ENCODE measurements around the gene FMNL2.

The FMNL2 gene

GRCh38 chr2:152336119-152336853 is 1.3 kb downstream of the FMNL2 start:
- no peak overlapping the region for H3K4me3 ChIP-seq (ENCODE audit: low read depth in 1 of 2, low read length in 2 of 2)
- H3K27ac ChIP-seq (ENCODE audit: low read length) = no peak overlapping the region
- no peaks in the 10 kb centered on the region for H4K20me1 ChIP-seq (ENCODE audit: insufficient read depth, low read length)
- H3K27me3 ChIP-seq (ENCODE audit: insufficient read depth, low read length, poor library complexity) = no peaks in the 10 kb centered on the region
- no peak for TF ChIP-seq CTCF (IDR thresholded peaks at IDR 0.05; ENCODE audit: borderline replicate concordance, extremely low read depth, low read length, poor library complexity, severe bottlenecking)
- no peak for TF ChIP-seq EZH2 (IDR thresholded peaks at IDR 0.05; ENCODE audit: borderline replicate concordance, low read depth, low read length, severe bottlenecking)
- H3K4me2 ChIP-seq (ENCODE audit: insufficient read depth, low read length) = no peak overlapping the region
- no peaks in the 10 kb centered on the region for H3K4me1 ChIP-seq (ENCODE audit: insufficient read depth, low read length)
- H3K9me3 ChIP-seq (ENCODE audit: insufficient read depth, low read length, severe bottlenecking) = no peaks in the 10 kb centered on the region
- H3K36me3 ChIP-seq (ENCODE audit: insufficient read depth, low read length) = no peaks in the 10 kb centered on the region
- H2AFZ ChIP-seq (ENCODE audit: low read depth, low read length) = no peak overlapping the region
- DNase-seq = no peak
- no peak for ATAC-seq (ENCODE audit: insufficient read depth, low read depth)
- H3K79me2 ChIP-seq (ENCODE audit: insufficient read depth, low read length) = no peaks in the 10 kb centered on the region
- H3K9ac ChIP-seq (ENCODE audit: low read depth, low read length) = no peak overlapping the region

GRCh38 chr2:152336854-152337510 is 2.0 kb downstream of the FMNL2 start:
- H3K4me2 ChIP-seq (ENCODE audit: insufficient read depth, low read length) = no peak overlapping the region

GRCh38 chr2:152337511-152337903 is 2.5 kb downstream of the FMNL2 start:
- H3K36me3 ChIP-seq (ENCODE audit: insufficient read depth, low read length) = no peaks in the 10 kb centered on the region
- DNase-seq (no peak), ATAC-seq (ENCODE audit: insufficient read depth, low read depth) (no peak)
- no peaks in the 10 kb centered on the region for H3K79me2 ChIP-seq (ENCODE audit: insufficient read depth, low read length)
- H3K9ac ChIP-seq (ENCODE audit: low read depth, low read length) = no peak overlapping the region
- H3K4me3 ChIP-seq (ENCODE audit: low read depth in 1 of 2, low read length in 2 of 2) = no peak overlapping the region
- no peak overlapping the region for H3K27ac ChIP-seq (ENCODE audit: low read length)
- H3K9me3 ChIP-seq (ENCODE audit: insufficient read depth, low read length, severe bottlenecking) = no peaks in the 10 kb centered on the region
- H4K20me1 ChIP-seq (ENCODE audit: insufficient read depth, low read length) = no peaks in the 10 kb centered on the region
- TF ChIP-seq CTCF (IDR thresholded peaks at IDR 0.05; ENCODE audit: borderline replicate concordance, extremely low read depth, low read length, poor library complexity, severe bottlenecking) (no peak), EZH2 (IDR thresholded peaks at IDR 0.05; ENCODE audit: borderline replicate concordance, low read depth, low read length, severe bottlenecking) (no peak)
- H3K4me2 ChIP-seq (ENCODE audit: insufficient read depth, low read length) = no peak overlapping the region
- H3K4me1 ChIP-seq (ENCODE audit: insufficient read depth, low read length) = no peaks in the 10 kb centered on the region
- H2AFZ ChIP-seq (ENCODE audit: low read depth, low read length) = no peak overlapping the region
- H3K27me3 ChIP-seq (ENCODE audit: insufficient read depth, low read length, poor library complexity) = no peaks in the 10 kb centered on the region

More at GRCh38 chr2:152336854-152337510, 2.0 kb downstream of the FMNL2 start:
- Histone ChIP-seq H3K9ac (ENCODE audit: low read depth, low read length) (no peak overlapping the region), H3K4me1 (ENCODE audit: insufficient read depth, low read length) (no peaks in the 10 kb centered on the region), H3K27ac (ENCODE audit: low read length) (no peak overlapping the region), H3K9me3 (ENCODE audit: insufficient read depth, low read length, severe bottlenecking) (no peaks in the 10 kb centered on the region), H3K27me3 (ENCODE audit: insufficient read depth, low read length, poor library complexity) (no peaks in the 10 kb centered on the region), H3K4me3 (ENCODE audit: low read depth in 1 of 2, low read length in 2 of 2) (no peak overlapping the region), H4K20me1 (ENCODE audit: insufficient read depth, low read length) (no peaks in the 10 kb centered on the region), H3K79me2 (ENCODE audit: insufficient read depth, low read length) (no peaks in the 10 kb centered on the region), H2AFZ (ENCODE audit: low read depth, low read length) (no peak overlapping the region), H3K36me3 (ENCODE audit: insufficient read depth, low read length) (no peaks in the 10 kb centered on the region)
- no peak for TF ChIP-seq CTCF (IDR thresholded peaks at IDR 0.05; ENCODE audit: borderline replicate concordance, extremely low read depth, low read length, poor library complexity, severe bottlenecking)
- TF ChIP-seq EZH2 (IDR thresholded peaks at IDR 0.05; ENCODE audit: borderline replicate concordance, low read depth, low read length, severe bottlenecking) = no peak
- DNase-seq = no peak
- no peak for ATAC-seq (ENCODE audit: insufficient read depth, low read depth)
